Tibial artery (tissue), 4 donors: Measurements from ENCODE around the gene TNFSF4.

Experiments
- DNase-seq, 2 donors: peaks; one replicate each; pipeline ENCODE4 v3.0.0-alpha.2; 2019
- H3K27ac ChIP-seq, 2 donors: fragments of 200-600 bp; sonication (generic) in 1 of 2; 1 replicate in 1 of 2; 2 replicates in 1 of 2; pipeline ENCODE4 v1.5.1; 2018 to 2019; ENCODE audit warnings: mild to moderate bottlenecking in 1 of 2
- H3K27me3 ChIP-seq, 2 donors: fragments of 200-600 bp; sonication (generic) in 1 of 2; one replicate each; pipeline versions ENCODE4 v1.5.1 to v1.6.0; 2016 to 2019
- H3K36me3 ChIP-seq, 3 donors: fragments of 200-600 bp; sonication (generic) in 2 of 3; one replicate each; pipeline ENCODE4 v1.5.1; 2016 to 2019; ENCODE audit warnings: mild to moderate bottlenecking in 2 of 3
- H3K4me1 ChIP-seq, 4 donors: fragments of 200-600 bp; sonication (generic) in 2 of 4; 1 replicate in 3 of 4; 2 replicates in 1 of 4; pipeline ENCODE4 v1.5.1; 2016 to 2019
- H3K4me3 ChIP-seq, 2 donors: fragments of 200-600 bp; sonication (generic) in 1 of 2; 1 replicate in 1 of 2; 2 replicates in 1 of 2; pipeline ENCODE4 v1.5.1; 2018 to 2019; ENCODE audit warnings: mild to moderate bottlenecking in 2 of 2
- H3K9me3 ChIP-seq, 3 donors: fragments of 200-600 bp; sonication (generic) in 1 of 3; one replicate each; pipeline ENCODE4 v1.5.1; 2016 to 2019
- intact Hi-C: fragments of 100-400 bp; cut with DNase I; formaldehyde crosslinking; loops from one replicate; pipeline ENCODE4 v1.15.0; 2023; ENCODE audit warnings: low total_unique reads
- TF ChIP-seq, protein P1 (sequence below), 2 experiments: fragments of 200-600 bp in 1 of 2; fragments of 450-650 bp in 1 of 2; IDR thresholded peaks; one replicate each; pipeline ENCODE4 v1.5.1; 2017 to 2019; ENCODE audit warnings: antibody characterized with exemption in 2 of 2, mild to moderate bottlenecking in 1 of 2, moderate library complexity in 1 of 2

TNFSF4 gene

DNA sequence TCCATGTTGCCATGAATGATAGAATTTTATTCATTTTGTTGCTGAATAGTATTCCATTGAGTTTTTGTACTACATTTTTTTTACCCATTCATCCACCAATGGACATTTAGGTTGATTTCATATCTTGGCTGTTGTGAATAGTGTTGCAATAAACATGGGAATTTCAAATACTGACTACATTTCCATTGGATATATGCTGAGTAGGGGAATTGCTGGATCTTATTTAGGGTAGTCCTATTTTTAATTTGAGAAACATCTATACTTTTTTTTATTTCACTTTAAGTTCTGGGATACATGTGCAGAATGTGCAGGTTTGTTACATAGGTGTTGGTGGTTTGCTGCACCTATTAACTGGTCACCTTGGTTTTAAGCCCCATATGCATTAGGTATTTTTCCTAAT lies 38.8 kb upstream of the TNFSF4 start:
- no peak for DNase-seq
- no peaks in the 10 kb centered on the region for H3K27me3 ChIP-seq
- intact Hi-C loops: no loop called here
- H3K27ac ChIP-seq: no peak overlapping the region
- no peaks in the 10 kb centered on the region for H3K4me1 ChIP-seq
- TF ChIP-seq, protein P1, sequence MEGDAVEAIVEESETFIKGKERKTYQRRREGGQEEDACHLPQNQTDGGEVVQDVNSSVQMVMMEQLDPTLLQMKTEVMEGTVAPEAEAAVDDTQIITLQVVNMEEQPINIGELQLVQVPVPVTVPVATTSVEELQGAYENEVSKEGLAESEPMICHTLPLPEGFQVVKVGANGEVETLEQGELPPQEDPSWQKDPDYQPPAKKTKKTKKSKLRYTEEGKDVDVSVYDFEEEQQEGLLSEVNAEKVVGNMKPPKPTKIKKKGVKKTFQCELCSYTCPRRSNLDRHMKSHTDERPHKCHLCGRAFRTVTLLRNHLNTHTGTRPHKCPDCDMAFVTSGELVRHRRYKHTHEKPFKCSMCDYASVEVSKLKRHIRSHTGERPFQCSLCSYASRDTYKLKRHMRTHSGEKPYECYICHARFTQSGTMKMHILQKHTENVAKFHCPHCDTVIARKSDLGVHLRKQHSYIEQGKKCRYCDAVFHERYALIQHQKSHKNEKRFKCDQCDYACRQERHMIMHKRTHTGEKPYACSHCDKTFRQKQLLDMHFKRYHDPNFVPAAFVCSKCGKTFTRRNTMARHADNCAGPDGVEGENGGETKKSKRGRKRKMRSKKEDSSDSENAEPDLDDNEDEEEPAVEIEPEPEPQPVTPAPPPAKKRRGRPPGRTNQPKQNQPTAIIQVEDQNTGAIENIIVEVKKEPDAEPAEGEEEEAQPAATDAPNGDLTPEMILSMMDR (IDR thresholded peaks at IDR 0.05): no peak
- H3K9me3 ChIP-seq: peaks cover 0 to 23% (median 13%) of the 10 kb centered on the region in 3 donors
- H3K4me3 ChIP-seq: no peak overlapping the region
- H3K36me3 ChIP-seq: no peaks in the 10 kb centered on the region

DNA sequence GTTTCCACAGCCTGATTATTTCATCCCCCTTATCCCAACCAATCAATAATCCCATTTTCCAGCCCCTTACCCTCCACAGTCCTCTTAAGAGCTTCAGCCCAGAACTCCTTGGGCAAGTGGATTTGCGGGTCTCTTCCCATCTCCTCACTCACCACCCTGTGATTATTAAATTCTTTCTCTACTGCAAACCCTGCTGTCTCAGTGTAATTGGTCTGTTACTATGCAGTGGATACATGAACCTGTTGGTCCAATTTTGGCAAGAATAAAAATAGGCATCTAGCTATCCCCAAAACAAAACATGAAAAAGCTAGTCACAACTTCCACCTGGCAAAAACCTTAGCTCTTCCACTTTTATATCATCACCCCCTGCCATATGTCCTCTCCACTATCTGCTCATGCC lies 36.2 kb upstream of the TNFSF4 start:
- no peak overlapping the region for H3K4me3 ChIP-seq
- TF ChIP-seq, protein P1 (IDR thresholded peaks at IDR 0.05): no peak
- no peak for DNase-seq
- intact Hi-C loops: no loop called here
- H3K36me3 ChIP-seq: no peaks in the 10 kb centered on the region
- peaks cover 0 to 29% (median 13%) of the 10 kb centered on the region in 3 donors for H3K9me3 ChIP-seq
- H3K27ac ChIP-seq: no peak overlapping the region
- H3K4me1 ChIP-seq: no peaks in the 10 kb centered on the region
- H3K27me3 ChIP-seq: no peaks in the 10 kb centered on the region

DNA sequence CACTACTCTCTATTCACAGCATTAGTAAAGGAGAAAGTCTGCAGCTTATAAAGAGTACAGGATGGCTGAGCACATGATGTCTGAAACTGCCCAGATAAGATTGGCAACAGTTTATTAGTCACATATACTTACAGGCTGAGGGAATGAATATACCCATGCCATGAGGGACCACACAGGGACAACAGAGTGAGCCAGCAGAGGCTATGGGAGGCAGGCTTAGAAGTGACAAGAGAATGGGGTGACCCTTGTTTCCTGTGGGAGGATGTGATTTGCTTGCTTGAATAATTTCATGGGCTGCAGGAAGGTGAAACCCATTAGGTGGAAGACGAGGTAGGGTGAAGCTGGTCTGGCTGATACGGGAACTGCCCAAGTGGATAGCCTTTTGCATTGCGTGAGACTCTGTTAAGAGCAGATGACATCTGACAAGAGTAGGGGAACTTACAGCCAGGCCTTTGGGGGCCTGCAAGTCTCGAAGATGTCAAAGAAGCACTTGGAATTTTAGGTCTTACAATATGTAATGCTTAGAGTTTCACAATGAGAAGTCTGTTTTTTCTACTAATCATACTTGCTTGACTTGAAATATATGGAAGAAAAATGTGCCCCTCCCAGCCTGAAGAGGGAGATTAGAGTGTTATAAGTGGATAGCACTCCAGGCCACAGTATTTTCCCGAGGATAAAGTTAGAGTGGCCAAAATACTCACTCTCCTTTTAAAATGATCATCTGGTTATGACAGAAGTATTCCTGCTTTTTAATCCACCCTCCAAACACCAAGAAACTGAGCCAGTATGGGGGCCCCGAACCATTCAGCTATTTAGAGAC lies 34.6 kb upstream of the TNFSF4 start:
- no peaks in the 10 kb centered on the region for H3K36me3 ChIP-seq
- intact Hi-C loops: no loop called here
- H3K4me3 ChIP-seq: no peak overlapping the region
- DNase-seq: no peak
- no peaks in the 10 kb centered on the region for H3K4me1 ChIP-seq
- H3K9me3 ChIP-seq: peaks cover 0 to 29% (median 13%) of the 10 kb centered on the region in 3 donors
- H3K27ac ChIP-seq: no peak overlapping the region
- TF ChIP-seq, protein P1 (IDR thresholded peaks at IDR 0.05): no peak
- no peaks in the 10 kb centered on the region for H3K27me3 ChIP-seq

DNA sequence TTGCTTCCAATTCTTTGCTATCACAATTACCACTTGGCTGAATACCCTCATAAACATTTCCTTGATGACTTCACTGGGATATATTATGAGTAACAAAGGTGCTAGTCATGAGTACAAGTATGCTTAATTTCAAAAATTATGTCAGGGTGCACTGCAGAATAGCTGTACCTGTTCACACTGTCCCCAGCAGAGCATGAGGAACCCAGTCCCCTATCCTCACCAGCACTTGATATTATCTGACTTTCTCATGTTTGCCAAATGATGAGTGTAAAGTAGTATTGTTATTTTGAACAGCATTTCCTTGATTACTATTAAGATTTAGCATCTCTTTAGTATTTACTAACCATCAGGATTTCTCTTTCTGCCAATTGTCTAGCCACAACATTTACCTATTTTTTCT lies 33.5 kb upstream of the TNFSF4 start:
- intact Hi-C loops: no loop called here
- Histone ChIP-seq H3K4me1 (no peaks in the 10 kb centered on the region), H3K9me3 (peaks cover 0 to 29% (median 13%) of the 10 kb centered on the region in 3 donors), H3K4me3 (no peak overlapping the region), H3K27ac (no peak overlapping the region), H3K36me3 (no peaks in the 10 kb centered on the region), H3K27me3 (no peaks in the 10 kb centered on the region)
- TF ChIP-seq, protein P1 (IDR thresholded peaks at IDR 0.05): no peak
- no peak for DNase-seq

DNA sequence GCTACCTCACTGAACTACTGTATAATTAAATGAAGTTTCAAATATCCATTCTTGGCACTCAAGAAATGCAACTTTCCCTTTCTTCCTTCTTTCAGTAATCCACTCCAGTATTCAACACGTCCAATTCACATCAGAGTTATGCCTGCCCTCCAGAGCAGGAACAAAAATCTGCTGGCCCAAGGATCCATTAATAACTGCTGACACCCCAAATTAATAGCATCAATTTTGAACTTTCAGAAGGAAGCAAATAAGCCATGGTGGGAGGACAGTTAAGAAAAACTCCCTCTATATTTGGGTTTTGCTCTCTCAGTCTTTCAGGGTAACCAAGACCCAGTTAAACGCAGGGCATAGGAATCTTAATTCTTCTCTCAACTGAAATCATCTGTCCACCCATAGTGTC lies 31.9 kb upstream of the TNFSF4 start:
- intact Hi-C loops: no loop called here
- no peak overlapping the region for H3K4me3 ChIP-seq
- H3K4me1 ChIP-seq: no peaks in the 10 kb centered on the region
- H3K9me3 ChIP-seq: peaks cover 0 to 28% (median 13%) of the 10 kb centered on the region in 3 donors
- TF ChIP-seq, protein P1 (IDR thresholded peaks at IDR 0.05): no peak
- H3K27me3 ChIP-seq: no peaks in the 10 kb centered on the region
- no peaks in the 10 kb centered on the region for H3K36me3 ChIP-seq
- no peak overlapping the region for H3K27ac ChIP-seq
- no peak for DNase-seq
